HepG2 (cell line): Measurements from ENCODE around the gene DCC. TPM values are rescaled to one million over a fixed set of nuclear protein-coding genes. Genes with fewer than 3 reads are reported as not detected.

Source experiments
- ATAC-seq: fragments of 200-7000 bp; cut with Tn5 transposase; 3 replicates; pipeline ENCODE4 v1.9.1; 2020; ENCODE audit warnings: mild to moderate bottlenecking, moderate library complexity
- BruUV-seq: library from RNA; stranded (reverse); fragments of 400-500 nt; replicated peaks from 2 replicates; lab custom pipeline; 2021; lab: Mats Ljungman, UMichigan
- CTCF ChIA-PET: fragments of 300-600 bp; formaldehyde crosslinking; extraction: SDS; loops from one replicate; lab custom pipeline; 2021; ENCODE audit warnings: low total read pairs, inconsistent platforms, low intra/inter-chr PET ratio; lab: Yijun Ruan, JAX
- POLR2A ChIA-PET: fragments of 350-600 bp; sonication (Branson Sonifier 250); formaldehyde crosslinking; loops from one replicate; lab custom pipeline; 2020; ENCODE audit warnings: antibody characterized with exemption, inconsistent platforms; lab: Yijun Ruan, JAX
- DNase-seq: peaks from one replicate; pipeline ENCODE4 v3.0.0-alpha.2; 2015; ENCODE audit warnings: low spot score
- FAIRE-seq: peaks from 3 replicates; lab custom pipeline; 2011; peaks lifted over from hg19 to GRCh38; lab: Jason Lieb, UNC
- H2AFZ ChIP-seq: one replicate; pipeline ENCODE4 v1.6.1; 2011; ENCODE audit warnings: low read length, inconsistent platforms
- H3K27ac ChIP-seq: fragments of 300-600 bp; 3 replicates; pipeline ENCODE4 v1.8.0; 2011; ENCODE audit warnings: mixed run types, mild to moderate bottlenecking, mixed read lengths, low read length, inconsistent platforms; ENCODE audit not compliant: insufficient read depth; ENCODE audit errors: extremely low read length
- H3K27me3 ChIP-seq, 2 experiments: fragments of 200-600 bp in 1 of 2; 2 replicates in 1 of 2; 3 replicates in 1 of 2; pipeline versions ENCODE4 v1.6.0 to v1.8.0; 2011; ENCODE audit warnings: low read length in 2 of 2, mild to moderate bottlenecking in 2 of 2, moderate library complexity in 2 of 2, inconsistent platforms in 1 of 2; ENCODE audit not compliant: insufficient read depth in 2 of 2, control insufficient read depth in 1 of 2
- H3K36me3 ChIP-seq, 2 experiments: fragments of 200-600 bp in 1 of 2; replicated peaks in 1 of 2; 2 replicates in 1 of 2; 3 replicates in 1 of 2; pipeline versions ENCODE4 v1.5.1 to v1.8.0; 2011; ENCODE audit warnings: low read length in 2 of 2, inconsistent platforms in 1 of 2; ENCODE audit not compliant: insufficient read depth in 2 of 2, control insufficient read depth in 1 of 2
- H3K4me1 ChIP-seq: 2 replicates; pipeline ENCODE4 v1.5.1; 2012; ENCODE audit warnings: low read length, inconsistent platforms; ENCODE audit not compliant: insufficient read depth
- H3K4me2 ChIP-seq: 2 replicates; pipeline ENCODE4 v1.6.0; 2011; ENCODE audit warnings: low read depth, low read length, inconsistent platforms
- H3K4me3 ChIP-seq, 3 experiments: fragments of 200-600 bp in 1 of 3; sonication (generic), shearing (Covaris generic) in 1 of 3; replicated peaks in 1 of 3; 2 replicates each; pipeline ENCODE4 v1.5.1; 2011 to 2016; ENCODE audit warnings: low read length in 3 of 3, inconsistent platforms in 2 of 3, low read depth in 2 of 3, mild to moderate bottlenecking in 2 of 3, control low read depth in 1 of 3, mixed read lengths in 1 of 3; ENCODE audit not compliant: insufficient read depth in 1 of 3
- H3K79me2 ChIP-seq: one replicate; pipeline ENCODE4 v1.6.1; 2011; ENCODE audit warnings: low read length, inconsistent platforms; ENCODE audit not compliant: insufficient read depth
- H3K9ac ChIP-seq: 2 replicates; pipeline ENCODE4 v1.6.0; 2011; ENCODE audit warnings: mild to moderate bottlenecking, low read depth, low read length, inconsistent platforms; ENCODE audit not compliant: insufficient read depth
- H3K9me3 ChIP-seq: 2 replicates; pipeline ENCODE4 v1.5.1; 2012; ENCODE audit warnings: mild to moderate bottlenecking, low read length
- H4K20me1 ChIP-seq: 2 replicates; pipeline ENCODE4 v1.6.0; 2011; ENCODE audit warnings: inconsistent platforms, mild to moderate bottlenecking, low read length, moderate library complexity; ENCODE audit not compliant: insufficient read depth
- ETS1 ChIP-seq: sonication (generic); formaldehyde crosslinking; IDR thresholded peaks from 2 replicates; pipeline ENCODE4 v1.4.0; 2020; ENCODE audit warnings: missing genetic modification reagents
- MAFF ChIP-seq: IDR thresholded peaks from 2 replicates; pipeline ENCODE4 v1.6.1; 2011; ENCODE audit warnings: low read depth, low read length, improper control_type of control experiment
- MAFK ChIP-seq, 2 experiments: IDR thresholded peaks in 1 of 2; conservative IDR thresholded peaks in 1 of 2; 2 replicates each; pipeline ENCODE4 v1.6.1; 2011; ENCODE audit warnings: improper control_type of control experiment in 2 of 2, low read length in 2 of 2
- NFYB ChIP-seq: sonication (generic); formaldehyde crosslinking; IDR thresholded peaks from 2 replicates; pipeline ENCODE4 v1.4.0; 2020; ENCODE audit warnings: missing genetic modification reagents
- RFX5 ChIP-seq: IDR thresholded peaks from 2 replicates; pipeline ENCODE4 v1.6.1; 2011; ENCODE audit warnings: low read depth, low read length, improper control_type of control experiment
- SUZ12 ChIP-seq: fragments of 150-350 bp; IDR thresholded peaks from 2 replicates; pipeline ENCODE4 v1.6.1; 2014; ENCODE audit warnings: low read depth, low read length
- ZKSCAN1 ChIP-seq: fragments of 150-350 bp; IDR thresholded peaks from 2 replicates; pipeline ENCODE4 v1.6.1; 2014; ENCODE audit warnings: low read length
- ZMYM4 ChIP-seq: sonication (generic); formaldehyde crosslinking; IDR thresholded peaks from 2 replicates; pipeline ENCODE4 v1.8.1; 2023; ENCODE audit warnings: mild to moderate bottlenecking, missing genetic modification reagents
- ZNF687 ChIP-seq: sonication (generic); formaldehyde crosslinking; IDR thresholded peaks from 2 replicates; pipeline ENCODE4 v1.5.1; 2020; ENCODE audit warnings: mild to moderate bottlenecking, missing genetic modification reagents, moderate library complexity
- WGBS: methylation state at CpG from one replicate; pipeline ENCODE4 v1.1.6; 2017; ENCODE audit warnings: low lambda C conversion rate; 5-methylcytosine and 5-hydroxymethylcytosine counted together
- in situ Hi-C: cut with HindIII; loops from 2 replicates; pipeline ENCODE4 v1.10.0; 2017; ENCODE audit warnings: low pct_unique_long_range_greater_than_20kb; ENCODE audit not compliant: extremely low pct_ligation_motif_present
- intact Hi-C: fragments of 100-400 bp; cut with micrococcal nuclease; formaldehyde crosslinking; loops from one replicate; pipeline ENCODE4 v1.10.0; 2022; ENCODE audit not compliant: unreplicated experiment
- polyA plus RNA-seq, 8 experiments: library from polyadenylated mRNA; depleted of rRNA in 3 of 8; stranded (reverse) in 7 of 8; unstranded in 1 of 8; fragments of >200 nt; fragmentation: Illumina TruSeq in 4 of 8; extraction: Trizol in 4 of 8; gene quantifications; 2 replicates each; pipeline versions ENCODE4 v1.2.1 to v1.2.3, GENCODE V29; 2011 to 2016; ENCODE audit warnings: low read depth in 4 of 8, missing spikeins in 1 of 8, mixed read lengths in 1 of 8; ENCODE audit not compliant: insufficient read depth in 1 of 8
- total RNA-seq, 5 experiments: library from RNA; depleted of rRNA; stranded (reverse); fragments of >200 nt; fragmentation: Illumina TruSeq; extraction: Trizol; gene quantifications; 2 replicates each; pipeline ENCODE4 v1.2.3, GENCODE V29; 2016; ENCODE audit warnings: low read depth in 1 of 5

DCC gene
- total and polyA plus RNA-seq, 2 of the 13 experiments (the other 11 are each of a cell fraction or from before 2014, with no cell fraction given) = not detected

DNA sequence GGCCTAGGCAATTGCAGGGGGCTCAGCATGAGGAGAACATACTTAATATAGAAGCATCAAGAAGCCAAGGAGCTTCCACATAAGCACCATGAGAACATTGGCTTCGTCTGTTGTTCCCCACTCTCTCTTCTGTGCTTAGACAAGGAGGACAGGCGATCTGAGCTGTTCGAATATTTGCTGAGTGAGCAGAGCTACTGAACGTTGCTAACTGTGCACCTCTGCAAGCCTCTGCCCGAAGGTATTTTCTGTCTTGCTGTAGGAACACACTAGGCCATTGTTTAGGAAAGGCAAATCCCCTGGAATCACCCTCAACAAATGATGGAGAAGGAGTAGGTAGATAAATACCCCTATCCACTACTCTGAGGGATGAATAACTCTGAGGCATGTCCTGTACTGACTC is 813.8 kb downstream of the DCC start:
- H3K9ac ChIP-seq = no peak overlapping the region
- in situ Hi-C loops = no loop called here
- no peak for ATAC-seq
- no peak for TF ChIP-seq NFYB (CRISPR knock-in tag)
- TF ChIP-seq MAFF = peak; percentile 40; the same call in 1 of the 2 replicates
- TF ChIP-seq ZNF687 = no peak
- TF ChIP-seq RFX5 = no peak
- TF ChIP-seq ZKSCAN1 = no peak
- no peak for TF ChIP-seq SUZ12
- peak; percentile 45 to 51; a peak in 2 of 4 replicates for TF ChIP-seq MAFK (conservative IDR thresholded peaks at IDR 0.05 in 1 of 2, IDR thresholded peaks at IDR 0.05 in 1 of 2; ENCODE audit: low read length in 2 of 2)
- no peak for TF ChIP-seq ETS1 (CRISPR knock-in tag)
- no peak for TF ChIP-seq ZMYM4 (CRISPR knock-in tag)
- TF ChIP-seq, all 625 proteins: peak for 2
- no peaks in the 10 kb centered on the region for H3K79me2 ChIP-seq
- no peak overlapping the region for H3K4me3 ChIP-seq
- H3K4me2 ChIP-seq = no peak overlapping the region
- DNase-seq = no peak
- no peaks in the 10 kb centered on the region for H3K36me3 ChIP-seq
- H4K20me1 ChIP-seq = no peaks in the 10 kb centered on the region
- no TSS peak for BruUV-seq
- POLR2A ChIA-PET = no interaction called here
- H3K27ac ChIP-seq = no peak overlapping the region
- FAIRE-seq = no peak
- CTCF ChIA-PET = no interaction called here
- H3K27me3 ChIP-seq = no peaks in the 10 kb centered on the region
- 10% methylated on average over 5 of the region's 5 CpGs for WGBS
- H3K9me3 ChIP-seq = no peaks in the 10 kb centered on the region
- no peak overlapping the region for H2AFZ ChIP-seq
- intact Hi-C loops = loop anchor here (5.0 kb wide), 1 partner anchor 1531 kb away; no protein-coding TSS in a partner anchor
- no peaks in the 10 kb centered on the region for H3K4me1 ChIP-seq
